Measurements from ENCODE around the gene PVRIG.

DNA sequence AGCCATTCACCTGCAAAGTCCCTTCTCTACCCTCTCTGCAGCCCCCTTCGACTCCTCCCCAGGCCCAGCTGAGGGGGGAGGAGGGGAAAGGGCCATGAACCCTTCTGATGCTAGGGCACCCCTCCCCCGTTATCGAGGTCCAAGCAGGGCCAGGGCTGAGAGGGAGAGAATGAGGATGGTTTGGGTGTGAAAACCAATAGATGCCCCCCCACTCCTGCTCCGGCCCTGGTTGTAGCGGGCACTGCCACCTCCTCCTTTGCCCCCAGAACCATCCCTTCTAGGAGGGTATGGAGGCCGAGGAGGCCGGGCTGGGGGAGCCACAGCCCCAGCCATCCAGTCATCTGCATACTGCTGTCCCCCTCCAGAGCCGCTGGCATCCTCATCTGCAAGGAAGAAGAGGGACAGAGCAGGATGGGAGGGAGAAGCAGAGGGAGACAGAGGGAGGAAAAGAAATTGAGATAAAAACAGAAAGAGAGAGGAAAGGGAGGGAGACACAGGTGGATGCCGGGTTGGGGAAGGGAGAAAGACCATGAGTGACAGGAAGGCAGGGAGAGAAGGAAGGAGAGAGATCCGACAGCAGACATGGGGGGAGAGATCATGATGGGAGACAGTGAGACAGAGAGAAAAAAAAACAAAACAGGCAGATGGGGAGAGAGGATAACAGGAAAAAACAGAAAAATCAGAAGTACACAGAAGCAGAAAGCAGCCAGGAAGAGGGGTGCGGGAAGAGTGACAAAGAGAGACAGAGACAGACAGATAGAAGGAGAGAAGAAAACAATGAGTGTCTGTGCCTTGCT lies 49.5 kb upstream of the PVRIG start:
- TF ChIP-seq, protein P1, sequence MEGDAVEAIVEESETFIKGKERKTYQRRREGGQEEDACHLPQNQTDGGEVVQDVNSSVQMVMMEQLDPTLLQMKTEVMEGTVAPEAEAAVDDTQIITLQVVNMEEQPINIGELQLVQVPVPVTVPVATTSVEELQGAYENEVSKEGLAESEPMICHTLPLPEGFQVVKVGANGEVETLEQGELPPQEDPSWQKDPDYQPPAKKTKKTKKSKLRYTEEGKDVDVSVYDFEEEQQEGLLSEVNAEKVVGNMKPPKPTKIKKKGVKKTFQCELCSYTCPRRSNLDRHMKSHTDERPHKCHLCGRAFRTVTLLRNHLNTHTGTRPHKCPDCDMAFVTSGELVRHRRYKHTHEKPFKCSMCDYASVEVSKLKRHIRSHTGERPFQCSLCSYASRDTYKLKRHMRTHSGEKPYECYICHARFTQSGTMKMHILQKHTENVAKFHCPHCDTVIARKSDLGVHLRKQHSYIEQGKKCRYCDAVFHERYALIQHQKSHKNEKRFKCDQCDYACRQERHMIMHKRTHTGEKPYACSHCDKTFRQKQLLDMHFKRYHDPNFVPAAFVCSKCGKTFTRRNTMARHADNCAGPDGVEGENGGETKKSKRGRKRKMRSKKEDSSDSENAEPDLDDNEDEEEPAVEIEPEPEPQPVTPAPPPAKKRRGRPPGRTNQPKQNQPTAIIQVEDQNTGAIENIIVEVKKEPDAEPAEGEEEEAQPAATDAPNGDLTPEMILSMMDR (conservative IDR thresholded peaks at IDR 0.05): no peak
- TF ChIP-seq EZH2 (IDR thresholded peaks at IDR 0.05; ENCODE audit: low read depth): no peak

Data from PC-9 (cell line).